ENCODE data around the gene PPARG.
"Not testable (repeated sequence)": the region's sequence is repeated elsewhere in the genome, so short reads cannot be mapped to it uniquely, and the experiment has no call there.

The PPARG gene

GRCh38 chr3:12445523-12446240 lies 156.8 kb downstream of the PPARG start:
- DNase-seq, result no peak

GRCh38 chr3:12446298-12446697 lies 157.4 kb downstream of the PPARG start:
- no peak for DNase-seq

- DNase-seq, result no peak
Observed at GRCh38 chr3:12447075-12447474, 158.2 kb downstream of the PPARG start.

GRCh38 chr3:12448404-12449202 lies 159.7 kb downstream of the PPARG start:
- not testable (repeated sequence) for DNase-seq

GRCh38 chr3:12449889-12450682 lies 161.2 kb downstream of the PPARG start:
- DNase-seq, result no peak

GRCh38 chr3:12451481-12451880 lies 162.6 kb downstream of the PPARG start:
- no peak for DNase-seq

GRCh38 chr3:12451960-12452359 lies 163.1 kb downstream of the PPARG start:
- DNase-seq, result no peak

GRCh38 chr3:12452361-12453330 lies 163.8 kb downstream of the PPARG start:
- DNase-seq, result no peak

- DNase-seq, result no peak
Observed at GRCh38 chr3:12454076-12454815, 165.4 kb downstream of the PPARG start.

- no peak for DNase-seq
Observed at GRCh38 chr3:12454816-12455121, 165.9 kb downstream of the PPARG start.

- DNase-seq, result no peak
Observed at GRCh38 chr3:12455740-12456139, 166.9 kb downstream of the PPARG start.

GRCh38 chr3:12456441-12456840 lies 167.6 kb downstream of the PPARG start:
- no peak for DNase-seq

- not testable (repeated sequence) for DNase-seq
Observed at GRCh38 chr3:12457380-12457779, 168.5 kb downstream of the PPARG start.

- DNase-seq, result no peak
Observed at GRCh38 chr3:12458901-12459300, 170.0 kb downstream of the PPARG start.

- no peak for DNase-seq
Observed at GRCh38 chr3:12460127-12460526, 171.3 kb downstream of the PPARG start.

- DNase-seq, result no peak
Observed at GRCh38 chr3:12461097-12461649, 172.3 kb downstream of the PPARG start.

GRCh38 chr3:12462159-12462947 lies 173.5 kb downstream of the PPARG start:
- DNase-seq, result no peak

GRCh38 chr3:12463686-12464085 lies 174.8 kb downstream of the PPARG start:
- DNase-seq, result no peak

- no peak for DNase-seq
Observed at GRCh38 chr3:12464181-12464580, 175.3 kb downstream of the PPARG start.

- no peak for DNase-seq
Observed at GRCh38 chr3:12465151-12465835, 176.4 kb downstream of the PPARG start.

Data from NCI-H2107 (cell line).